GM15510 (cell line): ENCODE measurements around the gene CASP8AP2.

Experiments used
- POLR2A ChIP-seq: IDR thresholded peaks from 3 replicates; pipeline ENCODE4 v1.6.1; 2011; ENCODE audit warnings: borderline replicate concordance; ENCODE audit not compliant: insufficient read length; ENCODE audit errors: extremely low read depth

Gene CASP8AP2

DNA sequence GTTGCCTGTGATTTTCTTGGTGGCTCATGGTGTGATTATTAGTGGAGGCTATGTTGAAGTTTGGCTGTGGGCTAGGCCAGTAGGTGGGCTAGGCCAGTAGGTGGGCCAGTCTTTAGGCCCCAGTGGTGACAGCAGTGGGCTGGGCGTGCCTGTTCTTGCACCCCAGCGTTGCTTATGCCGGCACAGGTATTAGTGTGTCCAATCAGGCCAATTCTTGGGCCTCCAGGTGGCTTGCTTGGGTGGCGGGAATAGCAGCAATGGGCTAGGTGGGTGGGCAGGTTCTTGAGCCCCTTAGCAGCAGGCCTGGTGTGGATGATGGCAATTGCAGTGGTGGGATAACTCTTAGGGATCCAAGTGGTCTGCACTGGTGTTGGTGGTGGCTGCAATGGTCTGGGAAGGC is 87.5 kb downstream of the CASP8AP2 start:
- TF ChIP-seq POLR2A: no peak

DNA sequence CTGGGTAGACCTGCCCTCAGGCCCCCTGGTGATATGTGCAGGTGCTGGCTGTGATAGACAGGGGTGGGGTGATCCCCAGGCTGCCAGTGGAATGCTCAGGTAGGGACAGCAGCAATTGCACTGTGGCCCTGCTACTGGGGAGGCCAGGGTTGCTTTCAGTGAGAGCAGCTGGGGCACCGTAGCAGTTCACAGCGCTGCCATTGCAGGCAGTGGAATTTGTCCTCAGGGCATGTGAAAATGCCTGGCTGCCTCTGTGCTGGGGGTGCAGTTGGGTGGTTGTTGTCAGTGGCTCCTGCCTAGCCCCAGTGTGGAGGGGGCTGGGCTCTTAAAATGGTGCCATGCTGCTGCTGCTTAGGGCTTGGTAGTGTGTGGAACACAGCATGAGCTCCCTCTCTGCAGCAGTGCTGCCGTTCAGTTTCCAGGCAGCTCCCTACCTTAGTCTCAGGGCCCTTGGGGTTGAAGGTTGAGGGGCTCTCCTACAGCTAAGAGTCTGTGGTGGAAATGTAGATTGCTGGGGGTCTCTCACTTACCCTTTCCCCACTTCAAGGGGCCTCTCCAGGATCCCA is 88.2 kb downstream of the CASP8AP2 start:
- no peak for TF ChIP-seq POLR2A
